Endothelial cell of umbilical vein (primary cell): Measurements from ENCODE around the gene SORL1. TPM values are rescaled to one million over a fixed set of nuclear protein-coding genes. Genes with fewer than 3 reads are reported as not detected.

Source experiments
- BruUV-seq: library from RNA; stranded (reverse); fragments of 400-500 nt; replicated peaks from 2 replicates; lab custom pipeline; 2021; lab: Mats Ljungman, UMichigan
- CTCF ChIA-PET: fragments of 300-600, 350-600 bp; sonication (Branson Sonifier 250); formaldehyde crosslinking; loops from one replicate; lab custom pipeline; 2021; ENCODE audit warnings: antibody characterized with exemption, inconsistent platforms; lab: Charles Lee
- POLR2A ChIA-PET: fragments of 300-600, 350-600 bp; sonication (Branson Sonifier 250); formaldehyde crosslinking; loops from one replicate; lab custom pipeline; 2021; ENCODE audit warnings: antibody characterized with exemption, inconsistent platforms; lab: Charles Lee
- DNase-seq: peaks from one replicate; pipeline ENCODE4 v3.0.0-alpha.2; 2011; ENCODE audit warnings: low read depth, low spot score
- FAIRE-seq: peaks from 2 replicates; lab custom pipeline; 2011; peaks lifted over from hg19 to GRCh38; lab: Jason Lieb, UNC
- H2AFZ ChIP-seq: 2 replicates; pipeline ENCODE4 v1.6.0; 2012; ENCODE audit warnings: low read depth, low read length, control low read depth, inconsistent platforms
- H3K27ac ChIP-seq: 2 replicates; pipeline ENCODE4 v1.5.1; 2011; ENCODE audit warnings: low read depth, mild to moderate bottlenecking, control low read depth, low read length, moderate library complexity; ENCODE audit not compliant: insufficient read depth
- H3K27me3 ChIP-seq, 2 experiments: 2 replicates each; pipeline versions ENCODE4 v1.6.0 to v1.6.1; 2011; ENCODE audit warnings: low read length in 2 of 2, mixed read lengths in 1 of 2; ENCODE audit not compliant: control insufficient read depth in 2 of 2, insufficient read depth in 2 of 2
- H3K36me3 ChIP-seq, 2 experiments: 2 replicates in 1 of 2; 3 replicates in 1 of 2; pipeline ENCODE4 v1.5.1; 2011; ENCODE audit warnings: low read length in 2 of 2, mild to moderate bottlenecking in 1 of 2, moderate library complexity in 1 of 2; ENCODE audit not compliant: control insufficient read depth in 2 of 2, insufficient read depth in 2 of 2; ENCODE audit errors: extremely low read depth in 1 of 2
- H3K4me1 ChIP-seq: 3 replicates; pipeline ENCODE4 v1.5.1; 2011; ENCODE audit warnings: mild to moderate bottlenecking, low read length; ENCODE audit not compliant: control insufficient read depth, insufficient read depth; ENCODE audit errors: extremely low read depth
- H3K4me2 ChIP-seq: 2 replicates; pipeline ENCODE4 v1.6.1; 2011; ENCODE audit warnings: low read length, control low read depth, mixed read lengths; ENCODE audit not compliant: insufficient read depth
- H3K4me3 ChIP-seq, 3 experiments: fragments of 200-600 bp in 1 of 3; sonication (generic), shearing (Covaris generic) in 1 of 3; replicated peaks in 1 of 3; 2 replicates each; pipeline ENCODE4 v1.5.1; 2011 to 2016; ENCODE audit warnings: control low read depth in 3 of 3, low read length in 3 of 3, mild to moderate bottlenecking in 2 of 3, inconsistent platforms in 1 of 3, low read depth in 1 of 3, moderate library complexity in 1 of 3; ENCODE audit not compliant: insufficient read depth in 1 of 3
- H3K79me2 ChIP-seq: 2 replicates; pipeline ENCODE4 v1.6.0; 2012; ENCODE audit warnings: low read length, inconsistent platforms; ENCODE audit not compliant: control insufficient read depth, insufficient read depth
- H3K9ac ChIP-seq: replicated peaks from 2 replicates; pipeline ENCODE3; 2011; ENCODE audit warnings: low read length, control low read depth; ENCODE audit not compliant: insufficient read depth; ENCODE audit errors: extremely low read depth
- H3K9me1 ChIP-seq: replicated peaks from 3 replicates; pipeline ENCODE4 v1.6.0; 2011; ENCODE audit warnings: mild to moderate bottlenecking, low read length; ENCODE audit not compliant: control insufficient read depth, insufficient read depth; ENCODE audit errors: extremely low read depth
- H3K9me3 ChIP-seq: replicated peaks from 2 replicates; pipeline ENCODE4 v1.5.1; 2012; ENCODE audit warnings: low read length, inconsistent platforms; ENCODE audit not compliant: control insufficient read depth, insufficient read depth
- H4K20me1 ChIP-seq: replicated peaks from 2 replicates; pipeline ENCODE3; 2011; ENCODE audit warnings: mild to moderate bottlenecking, low read length; ENCODE audit not compliant: control insufficient read depth, insufficient read depth; ENCODE audit errors: extremely low read depth
- EZH2 ChIP-seq: IDR thresholded peaks from 2 replicates; pipeline ENCODE4 v1.6.1; 2012; ENCODE audit warnings: borderline replicate concordance, low read depth, mild to moderate bottlenecking, moderate library complexity, low read length, inconsistent platforms; ENCODE audit not compliant: severe bottlenecking
- FOS ChIP-seq: IDR thresholded peaks from 2 replicates; pipeline ENCODE4 v1.6.1; 2011; ENCODE audit warnings: mild to moderate bottlenecking, low read length, moderate library complexity, borderline replicate concordance; ENCODE audit not compliant: insufficient read depth
- MYC ChIP-seq: IDR thresholded peaks from one replicate; pipeline ENCODE4 v1.6.1; 2011; ENCODE audit warnings: mild to moderate bottlenecking, low read depth, low read length
- dilution Hi-C: fragments of 300-500 bp; cut with MboI; formaldehyde crosslinking; loops from one replicate; pipeline ENCODE4 v1.15.0; 2019; ENCODE audit warnings: low sequenced_read_pairs; ENCODE audit not compliant: extremely low pct_ligation_motif_present
- intact Hi-C: fragments of 100-400 bp; cut with micrococcal nuclease; formaldehyde crosslinking; loops from one replicate; pipeline ENCODE4 v1.10.0; 2022
- polyA plus RNA-seq, 4 experiments: library from polyadenylated mRNA; depleted of rRNA in 3 of 4; stranded (reverse) in 3 of 4; unstranded in 1 of 4; fragments of >200 nt; gene quantifications; 2 replicates each; pipeline versions ENCODE4 v1.2.1 to v1.2.3, GENCODE V29; 2011 to 2012; ENCODE audit warnings: missing spikeins in 1 of 4
- total RNA-seq: library from RNA; stranded (reverse); gene quantifications from 2 replicates; pipeline ENCODE4 v1.2.3, GENCODE V29; 2021

The SORL1 gene
- total and polyA plus RNA-seq, 2 donors (not counting 3 experiments of a cell fraction or from before 2014, with no cell fraction given) = 0.17 to 0.31 TPM

- Histone ChIP-seq H3K4me1 (peaks cover 3% of the 10 kb centered on the region), H3K4me3 (no peak overlapping the region), H2AFZ (no peak overlapping the region), H3K27me3 (peaks cover 0 to 6% of the 10 kb centered on the region in 2 experiments), H3K79me2 (no peaks in the 10 kb centered on the region), H3K9me3 (no peaks in the 10 kb centered on the region), H3K27ac (no peak overlapping the region), H3K36me3 (no peaks in the 10 kb centered on the region), H3K4me2 (no peak overlapping the region), H4K20me1 (no peaks in the 10 kb centered on the region), H3K9ac (no peak overlapping the region), H3K9me1 (no peaks in the 10 kb centered on the region)
- intact Hi-C loops (no loop called here), dilution Hi-C loops (no loop called here)
- POLR2A ChIA-PET = no interaction called here
- DNase-seq = no peak
- TF ChIP-seq FOS = peak; percentile 40
- TF ChIP-seq EZH2 = no peak
- CTCF ChIA-PET = no interaction called here
- FAIRE-seq = no peak
- BruUV-seq = no TSS peak
Measured at GRCh38 chr11:121634889-121635288, 182.8 kb downstream of the SORL1 start.

GRCh38 chr11:121636081-121636799 is 184.1 kb downstream of the SORL1 start:
- ChIA-PET CTCF (no interaction called here), POLR2A (no interaction called here)
- H2AFZ ChIP-seq = no peak overlapping the region
- H3K4me2 ChIP-seq = no peak overlapping the region
- peaks cover 0 to 6% of the 10 kb centered on the region in 2 experiments for H3K27me3 ChIP-seq
- no peaks in the 10 kb centered on the region for H4K20me1 ChIP-seq
- H3K4me1 ChIP-seq = no peaks in the 10 kb centered on the region
- intact Hi-C loops = no loop called here
- DNase-seq (no peak), FAIRE-seq (no peak)
- no peak overlapping the region for H3K4me3 ChIP-seq
- BruUV-seq = no TSS peak
- dilution Hi-C loops = no loop called here
- H3K79me2 ChIP-seq = no peaks in the 10 kb centered on the region
- TF ChIP-seq MYC (no peak), EZH2 (no peak)
- H3K9me3 ChIP-seq = no peaks in the 10 kb centered on the region
- no peak overlapping the region for H3K27ac ChIP-seq
- H3K9ac ChIP-seq = no peak overlapping the region
- no peaks in the 10 kb centered on the region for H3K36me3 ChIP-seq
- no peaks in the 10 kb centered on the region for H3K9me1 ChIP-seq
